Measurements from ENCODE around the gene NT5DC3. TPM values are rescaled to one million over a fixed set of nuclear protein-coding genes. Genes with fewer than 3 reads are reported as not detected.

NT5DC3 gene
- total RNA-seq, 2 donors from 2014 or later = 12.4 to 29.7 TPM

DNA sequence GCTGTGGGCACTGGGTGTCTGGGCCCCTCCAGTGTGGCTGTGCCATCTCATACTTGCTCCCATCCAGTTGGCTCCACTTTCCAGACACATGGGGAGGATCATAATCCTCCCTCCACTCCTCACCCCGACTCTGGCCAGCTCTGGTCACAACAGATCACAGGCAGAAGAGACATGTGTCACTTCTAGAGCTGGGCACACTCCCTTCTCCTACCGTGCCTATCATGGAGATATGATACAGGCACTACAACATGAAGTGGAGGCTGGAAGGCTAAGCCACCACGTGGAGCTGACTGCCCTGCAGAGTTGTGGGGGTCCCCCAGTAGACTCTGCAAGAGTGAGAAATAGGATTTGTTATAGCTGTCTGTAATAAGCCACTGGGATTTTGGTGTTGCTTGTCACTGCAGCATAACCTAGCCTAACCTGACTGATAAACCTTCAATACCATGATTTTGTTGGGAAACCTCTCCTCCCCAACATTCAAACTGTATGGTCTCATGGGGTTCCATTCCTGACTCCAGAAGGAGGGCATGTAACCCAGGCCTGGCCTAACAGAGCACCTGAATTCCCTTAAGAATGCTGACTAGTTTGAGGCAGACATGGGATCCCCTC lies 20.0 kb downstream of the NT5DC3 start:
- no peaks in the 10 kb centered on the region for H3K36me3 ChIP-seq
- no peaks in the 10 kb centered on the region for H3K4me1 ChIP-seq (replicated peaks)
- TF ChIP-seq POLR2AphosphoS5 (IDR thresholded peaks at IDR 0.05) = no peak
- no peak for TF ChIP-seq CTCF (IDR thresholded peaks at IDR 0.05)
- TF ChIP-seq POLR2A (IDR thresholded peaks at IDR 0.05) = no peak
- H3K27ac ChIP-seq = no peak overlapping the region
- no peaks in the 10 kb centered on the region for H3K9me3 ChIP-seq
- DNase-seq (ENCODE audit: low spot score) = no peak
- no peak overlapping the region for H3K4me3 ChIP-seq
- WGBS = 98% methylated on average over 3 of the region's 3 CpGs
- intact Hi-C loops (cut with DNase I) = no loop called here
- no peaks in the 10 kb centered on the region for H3K27me3 ChIP-seq (replicated peaks; ENCODE audit: insufficient read depth)

- intact Hi-C loops (cut with DNase I) = no loop called here
Observed at GRCh38 chr12:103820361-103820760, 20.7 kb downstream of the NT5DC3 start.

GRCh38 chr12:103819892-103820291 lies 21.1 kb downstream of the NT5DC3 start:
- WGBS = 95% methylated on average over 2 of the region's 2 CpGs
- no peaks in the 10 kb centered on the region for H3K9me3 ChIP-seq
- H3K27me3 ChIP-seq (replicated peaks; ENCODE audit: insufficient read depth) = no peaks in the 10 kb centered on the region
- H3K36me3 ChIP-seq = no peaks in the 10 kb centered on the region
- no peak overlapping the region for H3K27ac ChIP-seq
- intact Hi-C loops (cut with DNase I) = no loop called here
- TF ChIP-seq CTCF (IDR thresholded peaks at IDR 0.05) = no peak
- DNase-seq (ENCODE audit: low spot score) = no peak
- H3K4me3 ChIP-seq = no peak overlapping the region
- H3K4me1 ChIP-seq (replicated peaks) = no peaks in the 10 kb centered on the region

More at GRCh38 chr12:103820361-103820760, 20.7 kb downstream of the NT5DC3 start:
- no peaks in the 10 kb centered on the region for H3K27me3 ChIP-seq (replicated peaks; ENCODE audit: insufficient read depth)
- no peaks in the 10 kb centered on the region for H3K4me1 ChIP-seq (replicated peaks)
- no peaks in the 10 kb centered on the region for H3K36me3 ChIP-seq
- H3K9me3 ChIP-seq = no peaks in the 10 kb centered on the region
- H3K4me3 ChIP-seq = no peak overlapping the region
- TF ChIP-seq POLR2A (IDR thresholded peaks at IDR 0.05) (no peak), CTCF (IDR thresholded peaks at IDR 0.05) (no peak), POLR2AphosphoS5 (IDR thresholded peaks at IDR 0.05) (no peak)
- DNase-seq (ENCODE audit: low spot score) = no peak
- no peak overlapping the region for H3K27ac ChIP-seq

DNA sequence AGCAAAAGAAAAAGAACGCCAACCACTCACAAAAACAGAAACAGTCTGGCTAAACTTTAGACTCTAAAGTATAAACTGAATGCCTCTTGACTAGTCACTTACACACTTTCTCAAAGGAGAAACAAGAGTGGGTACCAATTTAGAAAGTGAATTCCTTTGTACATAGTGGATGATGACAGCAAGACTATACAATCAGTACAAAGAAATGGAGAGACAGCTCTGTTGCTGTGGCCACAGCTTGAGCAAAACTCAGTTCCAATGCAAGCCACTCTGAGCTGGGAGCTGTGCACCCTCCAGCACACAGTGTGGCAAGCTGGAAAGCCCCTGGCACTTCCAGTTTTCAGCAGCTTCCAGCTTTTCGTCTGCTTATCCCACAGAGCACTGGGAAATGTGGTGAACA lies 21.7 kb downstream of the NT5DC3 start:
- H3K27ac ChIP-seq = no peak overlapping the region

GRCh38 chr12:103817791-103818190 lies 23.2 kb downstream of the NT5DC3 start:
- Histone ChIP-seq H3K36me3 (no peaks in the 10 kb centered on the region), H3K9me3 (no peaks in the 10 kb centered on the region), H3K27ac (no peak overlapping the region), H3K4me3 (no peak overlapping the region), H3K27me3 (replicated peaks; ENCODE audit: insufficient read depth) (no peaks in the 10 kb centered on the region), H3K4me1 (replicated peaks) (no peaks in the 10 kb centered on the region)
- DNase-seq (ENCODE audit: low spot score) = no peak
- no peak for TF ChIP-seq POLR2AphosphoS5 (IDR thresholded peaks at IDR 0.05)
- TF ChIP-seq CTCF (IDR thresholded peaks at IDR 0.05) = no peak
- no peak for TF ChIP-seq POLR2A (IDR thresholded peaks at IDR 0.05)
- intact Hi-C loops (cut with DNase I) = no loop called here
- 83% methylated on average over 2 of the region's 2 CpGs for WGBS

More for the DNA sequence above, 21.7 kb downstream of the NT5DC3 start:
- no peak for TF ChIP-seq POLR2AphosphoS5 (IDR thresholded peaks at IDR 0.05)
- Histone ChIP-seq H3K9me3 (no peaks in the 10 kb centered on the region), H3K27me3 (replicated peaks; ENCODE audit: insufficient read depth) (no peaks in the 10 kb centered on the region), H3K4me3 (no peak overlapping the region), H3K4me1 (replicated peaks) (no peaks in the 10 kb centered on the region), H3K36me3 (no peaks in the 10 kb centered on the region)
- 79% methylated on average over 2 of the region's 2 CpGs for WGBS
- intact Hi-C loops (cut with DNase I) = no loop called here
- no peak for DNase-seq (ENCODE audit: low spot score)
